GM19468 (cell line): ENCODE data around the gene SFXN1.
"Not testable (repeated sequence)": the region's sequence is repeated elsewhere in the genome, so short reads cannot be mapped to it uniquely, and the experiment has no call there.

ENCODE experiments used
- ATAC-seq: cut with Tn5 transposase; IDR thresholded peaks from one replicate; pipeline ENCODE4 v1.9.1; 2021; ENCODE audit warnings: mild to moderate bottlenecking, moderate library complexity, moderate number of reproducible peaks; ENCODE audit not compliant: unreplicated experiment; ENCODE audit errors: extremely low read depth

Gene SFXN1

GRCh38 chr5:175478384-175479124 is at the start of gene SFXN1:
Gene SFXN1 (plus strand): TSS chr5:175478560. CDS start chr5:175492104, 13,544 bp downstream.
- peak; percentile 80 for ATAC-seq

GRCh38 chr5:175434800-175435199 is 43.6 kb upstream of the SFXN1 start:
- no peak for ATAC-seq

- no peak for ATAC-seq
These were observed 42.0 kb upstream of the SFXN1 start for GRCh38 chr5:175436359-175436758.

- no peak for ATAC-seq
These were observed 40.0 kb upstream of the SFXN1 start for GRCh38 chr5:175438234-175438857.

GRCh38 chr5:175443514-175444059 is 34.8 kb upstream of the SFXN1 start:
- no peak for ATAC-seq

GRCh38 chr5:175444060-175444904 is 34.1 kb upstream of the SFXN1 start, which contains the start of gene DRD1:
Gene DRD1 (minus strand): TSS chr5:175444182. CDS start chr5:175443099, 1,083 bp downstream.
- ATAC-seq, result no peak

- ATAC-seq, result no peak
These were observed 33.4 kb upstream of the SFXN1 start for GRCh38 chr5:175444905-175445456.

- ATAC-seq, result not testable (repeated sequence)
These were observed 32.0 kb upstream of the SFXN1 start for GRCh38 chr5:175446378-175446777.

- no peak for ATAC-seq
These were observed 30.8 kb upstream of the SFXN1 start for GRCh38 chr5:175447571-175447970.

GRCh38 chr5:175448276-175448675 is 30.1 kb upstream of the SFXN1 start:
- ATAC-seq, result no peak

- no peak for ATAC-seq
These were observed 26.2 kb upstream of the SFXN1 start for GRCh38 chr5:175452166-175452565.

- not testable (repeated sequence) for ATAC-seq
These were observed 24.0 kb upstream of the SFXN1 start for GRCh38 chr5:175454338-175454737.

GRCh38 chr5:175456105-175456742 is 22.1 kb upstream of the SFXN1 start:
- no peak for ATAC-seq

GRCh38 chr5:175457466-175457865 is 20.9 kb upstream of the SFXN1 start:
- ATAC-seq, result peak; percentile 83

- ATAC-seq, result no peak
These were observed 18.2 kb upstream of the SFXN1 start for GRCh38 chr5:175460126-175460525.

- ATAC-seq, result no peak
These were observed 17.8 kb upstream of the SFXN1 start for GRCh38 chr5:175460552-175460951.

- ATAC-seq, result no peak
These were observed 17.0 kb upstream of the SFXN1 start for GRCh38 chr5:175461370-175461769.

GRCh38 chr5:175463641-175464040 is 14.7 kb upstream of the SFXN1 start:
- ATAC-seq, result no peak

GRCh38 chr5:175464074-175464941 is 14.1 kb upstream of the SFXN1 start:
- ATAC-seq, result peak; percentile 98
